ENCODE results near the gene ATP1A1.

- TF ChIP-seq CTCF (IDR thresholded peaks at IDR 0.05; ENCODE audit: low read length) (no peak), EZH2 (optimal IDR thresholded peaks at IDR 0.05; ENCODE audit: low read depth, low read length) (no peak)
Observed at GRCh38 chr1:116382857-116383483, 9.9 kb downstream of the ATP1A1 start.

Measured in MM.1S (cell line).